Activated naive CD8-positive, alpha-beta T cell (primary cell): ENCODE data around the gene GPC5.

Experiments used
- H3K27ac Mint-ChIP-seq: one replicate; pipeline ENCODE4 v1.8.0; 2021; ENCODE audit warnings: mixed read lengths
- H3K27me3 Mint-ChIP-seq: one replicate; pipeline ENCODE4 v1.8.0; 2021; ENCODE audit warnings: mixed read lengths
- H3K36me3 Mint-ChIP-seq: one replicate; pipeline ENCODE4 v1.8.0; 2021; ENCODE audit warnings: mixed read lengths
- H3K4me1 Mint-ChIP-seq: one replicate; pipeline ENCODE4 v1.8.0; 2021; ENCODE audit warnings: low read depth, mixed read lengths
- H3K4me3 Mint-ChIP-seq: one replicate; pipeline ENCODE4 v1.8.0; 2021; ENCODE audit warnings: mild to moderate bottlenecking, mixed read lengths
- H3K9me3 Mint-ChIP-seq: one replicate; pipeline ENCODE4 v1.8.0; 2021; ENCODE audit warnings: low read depth, mixed read lengths

GPC5 gene

GRCh38 chr13:91690944-91691343 lies 292.5 kb downstream of the GPC5 start:
- no peaks in the 10 kb centered on the region for H3K4me1 Mint-ChIP-seq
- H3K36me3 Mint-ChIP-seq = no peaks in the 10 kb centered on the region
- no peak overlapping the region for H3K4me3 Mint-ChIP-seq
- no peak overlapping the region for H3K27ac Mint-ChIP-seq
- H3K27me3 Mint-ChIP-seq = no peaks in the 10 kb centered on the region
- no peaks in the 10 kb centered on the region for H3K9me3 Mint-ChIP-seq

GRCh38 chr13:91693466-91693865 lies 295.0 kb downstream of the GPC5 start:
- Mint-ChIP-seq H3K4me1 (no peaks in the 10 kb centered on the region), H3K36me3 (no peaks in the 10 kb centered on the region), H3K4me3 (no peak overlapping the region), H3K27me3 (no peaks in the 10 kb centered on the region), H3K27ac (no peak overlapping the region), H3K9me3 (no peaks in the 10 kb centered on the region)

DNA sequence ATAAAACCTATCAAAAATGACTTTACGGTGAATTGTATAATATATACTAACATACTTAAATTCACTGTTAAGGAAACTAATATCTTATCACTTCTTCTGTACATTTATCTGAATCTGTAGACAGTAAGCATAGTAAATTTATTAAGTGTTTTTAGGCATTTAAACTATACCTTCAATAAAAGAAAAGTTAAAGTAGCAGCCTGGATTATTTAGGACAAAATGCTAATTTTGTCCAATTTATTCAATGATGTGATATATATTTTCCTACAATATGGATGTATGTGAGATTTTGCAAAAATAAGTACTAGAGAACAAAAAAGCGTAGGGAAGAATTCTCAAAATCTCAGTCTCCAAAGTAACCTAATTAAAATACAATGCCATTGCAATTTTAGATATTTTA lies 299.9 kb downstream of the GPC5 start:
- no peaks in the 10 kb centered on the region for H3K27me3 Mint-ChIP-seq
- H3K9me3 Mint-ChIP-seq = no peaks in the 10 kb centered on the region
- no peaks in the 10 kb centered on the region for H3K4me1 Mint-ChIP-seq
- no peak overlapping the region for H3K4me3 Mint-ChIP-seq
- H3K27ac Mint-ChIP-seq = no peak overlapping the region
- H3K36me3 Mint-ChIP-seq = no peaks in the 10 kb centered on the region

DNA sequence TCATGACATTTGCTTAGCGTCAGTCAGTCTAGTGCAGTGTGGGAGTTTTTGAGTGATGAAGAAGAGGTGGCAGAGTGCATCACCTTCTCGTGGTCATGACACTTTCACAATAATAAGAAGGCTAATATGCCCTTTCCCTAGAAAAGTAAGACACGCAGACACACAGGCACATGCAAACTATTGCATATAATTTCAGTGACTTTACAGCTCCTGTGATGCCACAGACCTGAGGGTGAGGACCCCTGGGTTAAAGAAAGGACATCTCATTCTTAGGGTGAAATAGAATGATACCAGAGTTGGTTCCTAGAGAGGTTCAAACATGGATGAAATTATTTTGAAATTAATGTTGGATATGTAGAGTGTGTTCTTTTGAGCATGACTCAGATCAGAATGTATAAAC lies 300.3 kb downstream of the GPC5 start:
- Mint-ChIP-seq H3K36me3 (no peaks in the 10 kb centered on the region), H3K4me1 (no peaks in the 10 kb centered on the region), H3K9me3 (no peaks in the 10 kb centered on the region), H3K4me3 (no peak overlapping the region), H3K27me3 (no peaks in the 10 kb centered on the region), H3K27ac (no peak overlapping the region)

- Mint-ChIP-seq H3K4me1 (no peaks in the 10 kb centered on the region), H3K4me3 (no peak overlapping the region), H3K9me3 (no peaks in the 10 kb centered on the region), H3K27ac (no peak overlapping the region), H3K36me3 (no peaks in the 10 kb centered on the region), H3K27me3 (no peaks in the 10 kb centered on the region)
Observed at GRCh38 chr13:91699863-91700262, 301.4 kb downstream of the GPC5 start.

GRCh38 chr13:91701975-91702374 lies 303.6 kb downstream of the GPC5 start:
- H3K27me3 Mint-ChIP-seq = no peaks in the 10 kb centered on the region
- H3K27ac Mint-ChIP-seq = no peak overlapping the region
- H3K9me3 Mint-ChIP-seq = no peaks in the 10 kb centered on the region
- H3K4me3 Mint-ChIP-seq = no peak overlapping the region
- no peaks in the 10 kb centered on the region for H3K4me1 Mint-ChIP-seq
- H3K36me3 Mint-ChIP-seq = no peaks in the 10 kb centered on the region

- no peaks in the 10 kb centered on the region for H3K4me1 Mint-ChIP-seq
- no peaks in the 10 kb centered on the region for H3K9me3 Mint-ChIP-seq
- H3K4me3 Mint-ChIP-seq = no peak overlapping the region
- no peaks in the 10 kb centered on the region for H3K27me3 Mint-ChIP-seq
- no peaks in the 10 kb centered on the region for H3K36me3 Mint-ChIP-seq
- no peak overlapping the region for H3K27ac Mint-ChIP-seq
Observed at GRCh38 chr13:91702411-91702810, 304.0 kb downstream of the GPC5 start.

- Mint-ChIP-seq H3K9me3 (no peaks in the 10 kb centered on the region), H3K27me3 (no peaks in the 10 kb centered on the region), H3K4me1 (no peaks in the 10 kb centered on the region), H3K4me3 (no peak overlapping the region), H3K27ac (no peak overlapping the region), H3K36me3 (no peaks in the 10 kb centered on the region)
Observed at GRCh38 chr13:91704398-91704797, 306.0 kb downstream of the GPC5 start.

GRCh38 chr13:91708558-91708957 lies 310.1 kb downstream of the GPC5 start:
- Mint-ChIP-seq H3K9me3 (no peaks in the 10 kb centered on the region), H3K36me3 (no peaks in the 10 kb centered on the region), H3K4me1 (no peaks in the 10 kb centered on the region), H3K27me3 (no peaks in the 10 kb centered on the region), H3K27ac (no peak overlapping the region), H3K4me3 (no peak overlapping the region)

GRCh38 chr13:91709180-91709579 lies 310.8 kb downstream of the GPC5 start:
- no peaks in the 10 kb centered on the region for H3K4me1 Mint-ChIP-seq
- no peaks in the 10 kb centered on the region for H3K36me3 Mint-ChIP-seq
- no peaks in the 10 kb centered on the region for H3K27me3 Mint-ChIP-seq
- H3K4me3 Mint-ChIP-seq = no peak overlapping the region
- H3K9me3 Mint-ChIP-seq = no peaks in the 10 kb centered on the region
- H3K27ac Mint-ChIP-seq = no peak overlapping the region

GRCh38 chr13:91710733-91711132 lies 312.3 kb downstream of the GPC5 start:
- Mint-ChIP-seq H3K36me3 (no peaks in the 10 kb centered on the region), H3K4me1 (no peaks in the 10 kb centered on the region), H3K9me3 (no peaks in the 10 kb centered on the region), H3K4me3 (no peak overlapping the region), H3K27ac (no peak overlapping the region), H3K27me3 (no peaks in the 10 kb centered on the region)

DNA sequence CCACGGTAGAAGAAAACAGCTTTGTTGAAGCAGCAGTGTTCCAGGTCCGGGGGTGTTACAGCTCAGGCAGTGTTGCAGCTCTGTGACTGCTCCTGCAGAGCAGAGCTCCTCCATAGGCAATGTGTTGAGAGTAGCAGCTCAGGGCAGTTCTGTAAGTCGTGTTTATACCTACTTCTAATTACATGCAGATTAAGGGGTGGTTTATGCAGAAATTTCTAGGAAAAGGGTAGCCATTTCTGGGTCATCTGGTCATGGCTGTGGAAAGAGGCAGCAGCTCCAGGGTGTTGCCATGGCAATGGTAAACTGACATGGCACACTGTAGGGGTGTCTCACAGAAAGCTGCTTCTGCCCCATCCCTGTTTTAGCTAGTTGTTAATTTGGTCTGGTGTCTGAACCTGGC lies 316.4 kb downstream of the GPC5 start:
- H3K9me3 Mint-ChIP-seq = no peaks in the 10 kb centered on the region
- no peak overlapping the region for H3K4me3 Mint-ChIP-seq
- no peaks in the 10 kb centered on the region for H3K4me1 Mint-ChIP-seq
- H3K36me3 Mint-ChIP-seq = no peaks in the 10 kb centered on the region
- H3K27me3 Mint-ChIP-seq = no peaks in the 10 kb centered on the region
- H3K27ac Mint-ChIP-seq = no peak overlapping the region

- H3K27ac Mint-ChIP-seq = no peak overlapping the region
- H3K4me1 Mint-ChIP-seq = no peaks in the 10 kb centered on the region
- no peak overlapping the region for H3K4me3 Mint-ChIP-seq
- H3K27me3 Mint-ChIP-seq = peaks cover 4% of the 10 kb centered on the region
- no peaks in the 10 kb centered on the region for H3K9me3 Mint-ChIP-seq
- no peaks in the 10 kb centered on the region for H3K36me3 Mint-ChIP-seq
Observed at GRCh38 chr13:91716436-91717065, 318.1 kb downstream of the GPC5 start.

DNA sequence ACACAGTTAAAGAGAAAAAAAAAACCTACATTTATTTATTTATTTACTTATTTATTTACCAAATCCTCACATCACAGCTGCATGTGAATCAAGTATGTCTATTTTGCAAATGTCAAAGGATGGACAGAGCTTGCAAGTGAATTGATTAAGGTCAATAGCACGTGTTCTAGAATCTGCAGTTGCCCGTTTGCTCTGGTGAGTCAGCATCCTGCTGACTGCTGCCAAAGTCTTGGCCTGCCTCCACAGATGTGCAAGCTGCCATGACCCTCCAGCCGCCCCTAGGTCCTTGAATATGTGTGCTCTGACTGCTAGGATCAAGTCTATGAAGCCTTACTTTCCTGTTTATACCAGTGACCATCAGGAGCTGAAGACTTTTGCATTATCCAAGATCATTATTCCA lies 320.6 kb downstream of the GPC5 start:
- Mint-ChIP-seq H3K36me3 (no peaks in the 10 kb centered on the region), H3K4me3 (no peak overlapping the region), H3K9me3 (no peaks in the 10 kb centered on the region), H3K27me3 (peaks cover 8% of the 10 kb centered on the region), H3K27ac (no peak overlapping the region), H3K4me1 (no peaks in the 10 kb centered on the region)

DNA sequence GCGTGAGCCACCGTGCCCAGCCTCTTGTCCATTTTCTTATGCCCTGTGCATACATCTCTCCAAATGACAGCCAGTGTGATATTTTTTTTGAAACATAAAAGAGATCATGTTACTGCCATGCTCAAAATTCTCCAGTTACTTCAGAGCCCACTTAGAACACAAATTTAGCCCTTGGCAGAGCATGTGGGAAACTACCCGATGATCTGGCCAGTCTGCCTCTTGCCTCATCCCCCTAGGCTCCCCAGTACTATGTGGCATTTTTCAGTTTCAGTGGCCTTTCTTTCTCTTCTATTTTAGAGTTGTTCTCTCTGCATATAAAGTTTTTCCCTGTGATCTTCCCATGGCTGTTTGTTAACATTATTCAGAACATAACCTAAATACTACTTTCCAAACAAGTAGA lies 323.0 kb downstream of the GPC5 start:
- no peak overlapping the region for H3K27ac Mint-ChIP-seq
- H3K27me3 Mint-ChIP-seq = peaks cover 8% of the 10 kb centered on the region
- no peaks in the 10 kb centered on the region for H3K9me3 Mint-ChIP-seq
- H3K4me1 Mint-ChIP-seq = no peaks in the 10 kb centered on the region
- H3K36me3 Mint-ChIP-seq = no peaks in the 10 kb centered on the region
- no peak overlapping the region for H3K4me3 Mint-ChIP-seq

DNA sequence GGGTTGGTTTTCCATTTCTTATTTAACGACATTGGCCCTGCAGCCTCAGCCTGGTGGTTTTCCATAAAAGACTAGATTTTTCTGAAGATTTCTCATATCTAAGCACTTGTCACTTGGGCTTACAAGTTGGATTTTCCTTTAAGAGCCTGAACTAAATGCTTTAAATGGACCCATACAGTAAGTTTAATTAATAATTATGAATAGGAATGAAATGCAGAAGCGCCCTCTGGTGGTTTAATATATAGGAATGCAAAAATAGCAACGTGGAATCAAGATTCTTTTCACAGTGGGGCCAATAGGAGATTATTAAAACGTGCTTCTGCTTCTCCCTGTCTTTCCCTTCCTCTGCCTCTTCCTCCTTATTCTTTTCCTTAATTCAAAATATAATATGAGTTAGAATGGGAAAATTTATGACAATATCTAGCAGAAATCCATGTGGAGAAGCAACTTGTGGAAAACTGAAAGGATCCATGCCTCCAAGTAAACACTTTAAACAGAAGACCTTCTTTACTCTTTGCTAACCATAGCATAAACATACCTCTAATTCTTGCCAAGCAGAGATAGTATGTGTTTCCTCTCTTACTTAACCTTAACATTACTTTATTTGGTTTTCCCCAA lies 324.0 kb downstream of the GPC5 start:
- Mint-ChIP-seq H3K27ac (no peak overlapping the region), H3K4me3 (no peak overlapping the region), H3K4me1 (no peaks in the 10 kb centered on the region), H3K27me3 (peaks cover 8% of the 10 kb centered on the region), H3K9me3 (no peaks in the 10 kb centered on the region), H3K36me3 (no peaks in the 10 kb centered on the region)
